ENCODE data around the gene CDH13. TPM values are rescaled to one million over a fixed set of nuclear protein-coding genes. Genes with fewer than 3 reads are reported as not detected.

The CDH13 gene
- total RNA-seq, 1 donor from 2014 or later = 81.1 TPM

DNA sequence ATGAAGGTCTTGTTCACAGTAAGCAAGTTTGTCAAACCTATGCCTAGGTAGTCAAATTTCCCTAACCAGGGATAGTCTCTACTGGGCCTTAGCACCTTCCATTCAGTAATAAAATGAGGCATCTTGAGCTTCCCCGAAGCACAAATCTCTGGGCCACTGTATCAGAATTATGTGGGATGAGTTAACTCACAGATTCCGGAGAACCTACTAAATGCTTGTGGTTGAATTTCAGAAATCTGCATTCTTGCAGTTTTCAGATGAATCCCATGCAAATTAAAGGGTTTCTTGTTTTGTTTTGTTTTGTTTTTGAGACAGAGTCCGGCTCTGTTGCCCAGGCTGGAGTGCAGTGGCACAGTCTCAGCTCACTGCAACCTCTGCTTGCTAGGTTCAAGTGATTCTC, 702.2 kb downstream of the CDH13 start:
- H3K36me3 Mint-ChIP-seq (ENCODE audit: unreplicated experiment) = no peaks in the 10 kb centered on the region
- no peak overlapping the region for H3K27ac Mint-ChIP-seq (ENCODE audit: unreplicated experiment)
- H3K27me3 Mint-ChIP-seq (ENCODE audit: unreplicated experiment) = peaks cover 6% of the 10 kb centered on the region
- no peak overlapping the region for H3K4me3 Mint-ChIP-seq (ENCODE audit: unreplicated experiment)
- TF ChIP-seq, protein P1, sequence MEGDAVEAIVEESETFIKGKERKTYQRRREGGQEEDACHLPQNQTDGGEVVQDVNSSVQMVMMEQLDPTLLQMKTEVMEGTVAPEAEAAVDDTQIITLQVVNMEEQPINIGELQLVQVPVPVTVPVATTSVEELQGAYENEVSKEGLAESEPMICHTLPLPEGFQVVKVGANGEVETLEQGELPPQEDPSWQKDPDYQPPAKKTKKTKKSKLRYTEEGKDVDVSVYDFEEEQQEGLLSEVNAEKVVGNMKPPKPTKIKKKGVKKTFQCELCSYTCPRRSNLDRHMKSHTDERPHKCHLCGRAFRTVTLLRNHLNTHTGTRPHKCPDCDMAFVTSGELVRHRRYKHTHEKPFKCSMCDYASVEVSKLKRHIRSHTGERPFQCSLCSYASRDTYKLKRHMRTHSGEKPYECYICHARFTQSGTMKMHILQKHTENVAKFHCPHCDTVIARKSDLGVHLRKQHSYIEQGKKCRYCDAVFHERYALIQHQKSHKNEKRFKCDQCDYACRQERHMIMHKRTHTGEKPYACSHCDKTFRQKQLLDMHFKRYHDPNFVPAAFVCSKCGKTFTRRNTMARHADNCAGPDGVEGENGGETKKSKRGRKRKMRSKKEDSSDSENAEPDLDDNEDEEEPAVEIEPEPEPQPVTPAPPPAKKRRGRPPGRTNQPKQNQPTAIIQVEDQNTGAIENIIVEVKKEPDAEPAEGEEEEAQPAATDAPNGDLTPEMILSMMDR (IDR thresholded peaks at IDR 0.05; ENCODE audit: partially characterized antibody, unreplicated experiment) = no peak
- no peak for DNase-seq
- peaks cover 2% of the 10 kb centered on the region for H3K9me3 Mint-ChIP-seq (ENCODE audit: unreplicated experiment)
- H3K4me1 Mint-ChIP-seq (ENCODE audit: low read depth, unreplicated experiment) = peaks cover 2% of the 10 kb centered on the region

DNA sequence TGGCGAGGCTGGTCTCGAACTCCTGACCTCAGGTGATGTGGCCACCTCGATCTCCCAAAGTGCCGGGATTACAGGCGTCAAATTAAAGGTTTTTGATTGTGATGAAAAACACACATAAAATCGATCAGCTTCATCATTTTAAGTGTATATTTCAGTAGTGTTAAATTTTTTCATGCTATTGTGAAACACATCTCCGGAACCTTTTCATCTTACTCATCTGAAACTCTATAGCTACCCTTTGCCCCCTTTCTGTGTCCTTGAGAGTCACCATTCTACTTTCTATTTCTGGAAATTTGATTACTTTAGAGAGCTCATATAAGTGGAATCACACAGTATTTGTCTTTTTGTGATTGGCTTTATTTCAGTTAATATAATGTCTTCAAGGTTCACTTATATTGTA, 702.7 kb downstream of the CDH13 start:
- TF ChIP-seq, protein P1 (IDR thresholded peaks at IDR 0.05; ENCODE audit: partially characterized antibody, unreplicated experiment) = no peak
- Mint-ChIP-seq H3K27ac (ENCODE audit: unreplicated experiment) (no peak overlapping the region), H3K27me3 (ENCODE audit: unreplicated experiment) (peaks cover 4% of the 10 kb centered on the region), H3K4me1 (ENCODE audit: low read depth, unreplicated experiment) (peaks cover 2% of the 10 kb centered on the region), H3K4me3 (ENCODE audit: unreplicated experiment) (no peak overlapping the region), H3K36me3 (ENCODE audit: unreplicated experiment) (no peaks in the 10 kb centered on the region), H3K9me3 (ENCODE audit: unreplicated experiment) (peaks cover 2% of the 10 kb centered on the region)
- DNase-seq = no peak

DNA sequence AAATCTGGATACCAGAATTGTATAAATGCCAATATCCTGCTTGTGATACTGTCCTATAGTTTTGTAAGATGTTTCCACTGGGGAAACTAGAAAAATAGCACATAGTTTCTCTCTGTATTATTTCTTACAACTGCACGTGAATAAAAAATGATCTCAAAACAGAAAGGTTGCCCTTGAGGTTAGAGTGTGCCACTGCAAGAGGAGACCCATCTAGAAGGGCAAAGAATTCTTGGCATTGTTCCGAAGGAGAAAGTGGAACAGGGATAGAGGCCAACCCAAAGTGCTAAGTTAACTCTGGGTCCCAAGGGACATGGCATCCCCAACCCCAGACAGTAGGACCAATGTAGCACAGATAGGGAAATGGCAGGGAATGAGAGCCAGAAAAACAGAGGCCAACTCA, 703.5 kb downstream of the CDH13 start:
- TF ChIP-seq, protein P1 (IDR thresholded peaks at IDR 0.05; ENCODE audit: partially characterized antibody, unreplicated experiment) = peak; percentile 35
- peaks cover 2% of the 10 kb centered on the region for H3K9me3 Mint-ChIP-seq (ENCODE audit: unreplicated experiment)
- peaks cover 4% of the 10 kb centered on the region for H3K27me3 Mint-ChIP-seq (ENCODE audit: unreplicated experiment)
- no peak overlapping the region for H3K27ac Mint-ChIP-seq (ENCODE audit: unreplicated experiment)
- no peak for DNase-seq
- no peaks in the 10 kb centered on the region for H3K36me3 Mint-ChIP-seq (ENCODE audit: unreplicated experiment)
- H3K4me1 Mint-ChIP-seq (ENCODE audit: low read depth, unreplicated experiment) = peaks cover 2% of the 10 kb centered on the region
- H3K4me3 Mint-ChIP-seq (ENCODE audit: unreplicated experiment) = no peak overlapping the region

DNA sequence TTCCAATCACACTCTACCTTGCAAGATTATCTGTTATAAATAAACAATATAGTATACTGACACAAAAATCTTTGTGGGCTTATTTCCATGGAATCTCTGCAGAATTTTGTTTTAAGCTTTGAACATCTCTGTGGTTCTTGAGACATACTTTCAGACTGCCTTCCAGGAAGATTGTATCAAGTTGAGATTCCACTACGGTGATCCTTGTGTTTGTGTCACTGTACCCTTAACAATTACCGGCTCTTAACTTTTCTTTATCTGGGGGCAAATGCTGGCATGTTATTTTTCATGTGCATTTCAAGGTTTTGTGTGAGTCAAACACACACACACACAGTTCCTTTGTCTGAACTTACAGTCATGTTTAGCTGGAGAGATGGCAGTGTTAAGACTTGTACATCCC, 708.3 kb downstream of the CDH13 start:
- no peak for DNase-seq
- peaks cover 8% of the 10 kb centered on the region for H3K9me3 Mint-ChIP-seq (ENCODE audit: unreplicated experiment)
- H3K36me3 Mint-ChIP-seq (ENCODE audit: unreplicated experiment) = no peaks in the 10 kb centered on the region
- TF ChIP-seq, protein P1 (IDR thresholded peaks at IDR 0.05; ENCODE audit: partially characterized antibody, unreplicated experiment) = no peak
- H3K4me1 Mint-ChIP-seq (ENCODE audit: low read depth, unreplicated experiment) = peaks cover 28% of the 10 kb centered on the region
- no peak overlapping the region for H3K27ac Mint-ChIP-seq (ENCODE audit: unreplicated experiment)
- no peak overlapping the region for H3K4me3 Mint-ChIP-seq (ENCODE audit: unreplicated experiment)
- H3K27me3 Mint-ChIP-seq (ENCODE audit: unreplicated experiment) = peaks cover 3% of the 10 kb centered on the region

DNA sequence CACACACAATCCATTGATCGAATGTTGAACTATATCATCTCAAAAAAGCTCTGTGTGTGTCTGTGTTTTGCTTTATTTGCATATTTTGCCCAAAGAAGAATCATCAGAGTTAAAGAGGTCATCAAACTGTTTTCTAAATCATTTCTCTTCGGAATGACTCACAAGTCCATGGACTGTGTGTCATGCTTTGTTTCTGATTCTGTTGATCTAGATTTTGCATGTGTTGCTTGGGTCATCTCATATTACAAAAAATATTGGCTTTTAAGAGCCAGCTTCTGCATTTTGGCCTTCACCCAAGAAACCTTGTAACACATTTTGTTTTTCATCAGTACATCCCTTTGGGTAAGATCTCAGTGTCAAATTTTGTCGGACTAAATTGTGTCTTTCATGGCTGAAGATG, 709.8 kb downstream of the CDH13 start:
- Mint-ChIP-seq H3K27ac (ENCODE audit: unreplicated experiment) (no peak overlapping the region), H3K36me3 (ENCODE audit: unreplicated experiment) (no peaks in the 10 kb centered on the region), H3K4me1 (ENCODE audit: low read depth, unreplicated experiment) (peaks cover 29% of the 10 kb centered on the region), H3K4me3 (ENCODE audit: unreplicated experiment) (no peak overlapping the region), H3K27me3 (ENCODE audit: unreplicated experiment) (peaks cover 3% of the 10 kb centered on the region), H3K9me3 (ENCODE audit: unreplicated experiment) (peaks cover 8% of the 10 kb centered on the region)
- TF ChIP-seq, protein P1 (IDR thresholded peaks at IDR 0.05; ENCODE audit: partially characterized antibody, unreplicated experiment) = no peak
- no peak for DNase-seq
